Lower leg skin (tissue), 3 donors: Measurements from ENCODE around the gene LAYN.

Source experiments
- CTCF ChIP-seq, 3 donors: fragments of 450-650 bp; IDR thresholded peaks; one replicate each; pipeline ENCODE4 v1.5.1; 2016; ENCODE audit warnings: antibody characterized with exemption in 3 of 3, mild to moderate bottlenecking in 3 of 3, moderate library complexity in 2 of 3
- POLR2A ChIP-seq, 2 donors: fragments of 450-650 bp; IDR thresholded peaks; one replicate each; pipeline ENCODE4 v1.6.1; 2016 to 2017; ENCODE audit warnings: antibody characterized with exemption in 2 of 2, mild to moderate bottlenecking in 1 of 2, moderate library complexity in 1 of 2

DNA sequence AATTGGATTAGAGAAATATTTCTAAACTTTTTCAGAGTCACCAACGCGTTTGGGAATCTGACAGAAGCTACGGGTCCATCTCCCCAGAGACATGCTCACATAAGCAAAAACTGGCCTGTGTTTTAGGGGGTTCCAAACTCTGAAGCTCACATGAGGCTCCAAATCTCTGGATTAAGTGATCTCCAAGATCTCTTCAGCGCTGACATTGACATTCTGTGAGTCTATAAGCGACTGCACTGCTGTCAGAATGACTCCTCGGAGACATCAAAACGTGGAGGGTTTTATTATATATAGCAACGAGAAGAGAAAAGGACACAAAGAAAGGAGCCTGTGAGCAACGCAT lies 61.1 kb downstream of the LAYN start:
- TF ChIP-seq CTCF (IDR thresholded peaks at IDR 0.05): no peak
- TF ChIP-seq POLR2A (IDR thresholded peaks at IDR 0.05): no peak
